ENCODE measurements around the gene TFDP1.

- TF ChIP-seq CTCF (IDR thresholded peaks at IDR 0.05; ENCODE audit: insufficient read depth, low read length, poor library complexity, severe bottlenecking) (no peak), EZH2phosphoT487 (conservative IDR thresholded peaks at IDR 0.05; ENCODE audit: low read length) (no peak)
These were observed 48.3 kb downstream of the TFDP1 start for GRCh38 chr13:113632706-113633484.
